Right atrium auricular region (tissue), 2 donors: Measurements from ENCODE around the gene NUMB. TPM values are rescaled to one million over a fixed set of nuclear protein-coding genes. Genes with fewer than 3 reads are reported as not detected.

Source experiments
- DNase-seq: peaks from one replicate; pipeline ENCODE4 v3.0.0-alpha.2; 2019; ENCODE audit warnings: low spot score
- H3K27ac ChIP-seq, 2 donors: fragments of 200-600 bp; sonication (generic); 1 replicate in 1 of 2; 2 replicates in 1 of 2; pipeline ENCODE4 v1.5.1; 2016 to 2019
- H3K27me3 ChIP-seq, 2 donors: fragments of 200-600 bp; sonication (generic); one replicate each; pipeline versions ENCODE4 v1.5.1 to v1.6.0; 2017 to 2019
- H3K36me3 ChIP-seq: fragments of 200-600 bp; sonication (generic); one replicate; pipeline ENCODE4 v1.5.1; 2016
- H3K4me1 ChIP-seq, 2 donors: fragments of 200-600 bp; sonication (generic); one replicate each; pipeline versions ENCODE4 v1.5.1 to v1.6.0; 2017 to 2019
- H3K4me3 ChIP-seq, 2 donors: fragments of 200-600 bp; sonication (generic); 1 replicate in 1 of 2; 2 replicates in 1 of 2; pipeline ENCODE4 v1.5.1; 2017 to 2019; ENCODE audit warnings: mild to moderate bottlenecking in 1 of 2, moderate library complexity in 1 of 2
- H3K9me3 ChIP-seq, 2 donors: fragments of 200-600 bp; sonication (generic); one replicate each; pipeline ENCODE4 v1.5.1; 2019
- CTCF ChIP-seq, 2 donors: fragments of 200-600 bp; sonication (generic); IDR thresholded peaks; one replicate each; pipeline ENCODE4 v1.5.1; 2019; ENCODE audit warnings: antibody characterized with exemption in 2 of 2
- total RNA-seq, 2 donors: library from RNA; depleted of rRNA; stranded (reverse); fragments of >200 nt; gene quantifications; one replicate each; pipeline ENCODE4 v1.1.0, GENCODE V29; 2016

The NUMB gene
- total RNA-seq, 2 donors from 2014 or later = 24.6 to 31.9 TPM

DNA sequence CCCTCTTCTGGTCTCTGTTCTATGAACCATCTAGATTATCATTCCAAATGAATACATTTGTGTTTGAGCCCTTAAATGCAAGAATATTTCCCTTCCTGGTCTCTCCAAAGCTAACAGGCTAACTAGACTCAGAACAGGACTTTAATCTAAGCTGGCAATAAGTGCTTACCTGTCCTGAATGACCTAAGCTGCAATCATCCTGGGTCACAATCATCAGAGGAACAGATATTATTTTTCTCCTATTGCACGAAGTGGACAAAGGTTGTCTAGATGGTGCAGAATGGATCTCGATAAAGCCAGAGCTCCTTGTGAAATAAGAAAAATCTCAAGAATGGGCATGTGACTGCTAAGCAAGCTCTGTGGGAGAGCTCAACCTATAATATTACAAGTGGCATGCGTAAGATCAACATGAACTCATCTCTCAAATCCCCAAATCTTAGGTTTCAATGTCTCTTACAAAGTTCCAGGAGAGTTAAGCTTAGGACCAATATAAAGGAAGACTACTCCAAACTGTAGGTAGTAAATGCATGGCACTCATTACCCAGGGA lies 10.6 kb upstream of the NUMB start:
- Histone ChIP-seq H3K4me1 (no peaks in the 10 kb centered on the region), H3K4me3 (no peak overlapping the region), H3K27me3 (no peaks in the 10 kb centered on the region), H3K9me3 (no peaks in the 10 kb centered on the region), H3K36me3 (no peaks in the 10 kb centered on the region), H3K27ac (no peak overlapping the region)
- no peak for TF ChIP-seq CTCF (IDR thresholded peaks at IDR 0.05)
- no peak for DNase-seq

DNA sequence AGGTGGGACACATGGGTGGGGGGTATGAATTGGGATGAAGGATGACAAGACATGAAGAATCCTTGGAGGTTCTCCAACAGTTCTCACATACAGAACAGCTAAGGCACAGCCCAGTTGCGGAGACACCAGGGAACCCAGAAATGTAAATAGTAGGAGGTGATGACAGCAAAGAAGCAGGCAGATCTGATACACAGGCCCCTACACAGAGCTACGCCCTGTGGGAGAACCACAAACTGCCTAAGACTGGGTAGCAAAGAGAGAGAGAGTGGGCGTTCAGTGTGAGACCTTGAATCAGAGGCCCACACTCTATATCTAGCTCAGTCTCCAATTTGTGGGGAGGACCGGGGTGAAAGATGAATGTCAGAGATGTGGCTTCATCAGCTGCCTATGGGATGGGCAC lies 9.5 kb upstream of the NUMB start:
- H3K27me3 ChIP-seq = no peaks in the 10 kb centered on the region
- H3K4me3 ChIP-seq = no peak overlapping the region
- H3K9me3 ChIP-seq = no peaks in the 10 kb centered on the region
- DNase-seq = peak; percentile 47
- H3K4me1 ChIP-seq = peaks cover 0 to 7% of the 10 kb centered on the region in 2 donors
- TF ChIP-seq CTCF (IDR thresholded peaks at IDR 0.05) = no peak
- no peaks in the 10 kb centered on the region for H3K36me3 ChIP-seq
- no peak overlapping the region for H3K27ac ChIP-seq

DNA sequence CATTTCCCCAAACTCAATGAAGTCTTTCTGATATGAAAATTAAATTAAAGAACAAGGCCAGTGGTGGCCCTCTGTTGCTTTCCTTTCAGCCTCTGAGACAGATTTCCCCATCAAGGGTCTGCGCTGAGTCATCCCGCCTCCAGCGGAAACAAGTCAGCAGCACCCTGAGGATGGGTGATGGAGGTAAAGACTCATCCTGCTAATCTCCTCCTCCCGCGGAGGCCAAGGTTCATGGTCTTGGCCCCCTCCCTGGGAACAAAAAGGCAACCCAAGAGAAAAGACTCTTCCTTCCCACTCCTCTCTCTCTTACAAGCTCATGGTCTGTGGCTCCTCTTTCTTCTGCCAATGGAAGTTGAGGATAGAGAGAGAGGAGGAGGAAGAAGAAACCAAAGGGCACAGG lies 9.0 kb upstream of the NUMB start:
- Histone ChIP-seq H3K4me3 (no peak overlapping the region), H3K36me3 (no peaks in the 10 kb centered on the region), H3K4me1 (peaks cover 0 to 11% of the 10 kb centered on the region in 2 donors), H3K27ac (no peak overlapping the region), H3K9me3 (no peaks in the 10 kb centered on the region), H3K27me3 (no peaks in the 10 kb centered on the region)
- DNase-seq = no peak
- TF ChIP-seq CTCF (IDR thresholded peaks at IDR 0.05) = no peak

DNA sequence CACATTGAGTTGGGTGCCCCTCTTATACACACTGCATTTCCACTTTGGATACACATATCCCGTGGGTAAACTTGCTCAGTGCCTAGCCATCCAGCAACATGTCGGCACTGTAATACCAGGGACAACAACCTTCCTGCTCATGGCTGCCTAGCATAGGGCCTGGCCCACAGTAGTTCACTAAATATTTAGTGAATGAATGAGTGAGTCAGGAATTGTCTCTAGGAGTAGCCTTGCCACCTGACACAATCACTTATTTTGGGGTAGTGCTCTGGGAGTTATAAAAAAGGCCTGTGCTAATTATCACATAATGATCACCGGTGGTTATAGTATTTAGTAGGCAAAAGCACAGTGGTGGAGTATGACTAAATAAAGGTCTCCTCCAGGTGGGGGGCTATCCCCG lies 8.5 kb upstream of the NUMB start:
- Histone ChIP-seq H3K27me3 (no peaks in the 10 kb centered on the region), H3K4me3 (no peak overlapping the region), H3K36me3 (no peaks in the 10 kb centered on the region), H3K27ac (no peak overlapping the region), H3K9me3 (no peaks in the 10 kb centered on the region), H3K4me1 (peaks cover 0 to 16% of the 10 kb centered on the region in 2 donors)
- DNase-seq = peak; percentile 30
- TF ChIP-seq CTCF (IDR thresholded peaks at IDR 0.05) = no peak

- Histone ChIP-seq H3K4me1 (peaks cover 0 to 25% of the 10 kb centered on the region in 2 donors), H3K27ac (peak overlapping the region in 1 of 2 donors; percentile 1)
- no peak for TF ChIP-seq CTCF (IDR thresholded peaks at IDR 0.05)
Measured at GRCh38 chr14:73465823-73466532, 7.6 kb upstream of the NUMB start.

More at GRCh38 chr14:73465823-73466532, 7.6 kb upstream of the NUMB start:
- DNase-seq = peak; percentile 49
- no peaks in the 10 kb centered on the region for H3K9me3 ChIP-seq
- H3K4me3 ChIP-seq = no peak overlapping the region
- H3K27me3 ChIP-seq = no peaks in the 10 kb centered on the region
- H3K36me3 ChIP-seq = no peaks in the 10 kb centered on the region
